DOHH2 (cell line): ENCODE measurements around the gene PLSCR5.

Experiments used
- CTCF ChIP-seq: fragments of 200-600 bp; sonication (generic); IDR thresholded peaks from one replicate; pipeline ENCODE4 v1.5.1; 2014; ENCODE audit warnings: antibody characterized with exemption, mild to moderate bottlenecking, low read depth, low read length; ENCODE audit not compliant: poor library complexity, severe bottlenecking
- EZH2phosphoT487 ChIP-seq: fragments of 200-600 bp; sonication (generic); IDR thresholded peaks from 2 replicates; pipeline ENCODE4 v1.6.1; 2017; ENCODE audit warnings: borderline replicate concordance, mild to moderate bottlenecking, antibody characterized with exemption, low read length, moderate library complexity, mixed read lengths

DNA sequence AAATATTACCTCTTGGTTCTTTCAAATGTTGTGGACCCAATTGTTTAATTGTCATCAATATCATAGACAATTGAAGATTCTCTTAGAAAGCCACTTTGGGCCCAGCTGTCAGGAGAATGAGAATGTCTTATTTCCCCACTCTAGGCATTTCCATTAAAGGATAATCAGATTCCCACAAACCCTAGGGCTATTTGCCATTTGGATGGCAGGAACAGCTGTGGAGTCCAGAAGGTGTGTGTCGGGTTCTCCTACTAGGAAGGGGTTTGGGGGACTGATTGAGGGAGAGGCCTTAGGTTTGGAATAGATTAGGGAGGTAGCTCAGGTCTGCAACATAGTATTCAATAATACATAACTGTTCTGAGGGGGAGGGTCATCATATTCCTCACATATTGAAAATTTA lies 35.2 kb upstream of the PLSCR5 start:
- TF ChIP-seq CTCF (no peak), EZH2phosphoT487 (no peak)
